ENCODE measurements around the gene ESRP2. TPM values are rescaled to one million over a fixed set of nuclear protein-coding genes. Genes with fewer than 3 reads are reported as not detected.

Gene ESRP2
- total RNA-seq, 4 donors from 2014 or later, result 0.11 to 0.51 (median 0.13) TPM; not detected in 1

- TF ChIP-seq POLR2A (IDR thresholded peaks at IDR 0.05) (no peak), CTCF (IDR thresholded peaks at IDR 0.05 in 4 of 5, conservative IDR thresholded peaks at IDR 0.05 in 1 of 5) (no peak)
- intact Hi-C loops (cut with DNase I; ENCODE audit: low total_unique reads) (no loop called here), in situ Hi-C loops (cut with MboI; ENCODE audit: low sequenced_read_pairs in 4 of 4) (loop anchor here in 1 of 4 donors (25.0 kb wide), 1 partner anchor 426 kb away; the partner anchor contains the start of genes RANBP10 and TSNAXIP1)
- ATAC-seq, result peak in 1 of 2 donors; percentile 27
- peak overlapping the region; percentile 64 to 71 (median 68) for H3K4me3 ChIP-seq
- H3K27me3 ChIP-seq, result no peaks in the 10 kb centered on the region
- H3K36me3 ChIP-seq, result no peaks in the 10 kb centered on the region
- no peak for DNase-seq
- no peaks in the 10 kb centered on the region for H3K9me3 ChIP-seq
- peak overlapping the region; percentile 79 to 94 (median 88) for H3K27ac ChIP-seq
- H3K4me1 ChIP-seq, result peaks cover 16 to 26% of the 10 kb centered on the region in 2 donors
These were observed 2.1 kb upstream of the ESRP2 start for GRCh38 chr16:68238029-68238345.

- Histone ChIP-seq H3K27me3 (no peaks in the 10 kb centered on the region), H3K27ac (peak overlapping the region; percentile 79 to 94 (median 88)), H3K36me3 (no peaks in the 10 kb centered on the region), H3K4me1 (peaks cover 16 to 26% of the 10 kb centered on the region in 2 donors), H3K4me3 (peak overlapping the region; percentile 64 to 71 (median 68)), H3K9me3 (no peaks in the 10 kb centered on the region)
- DNase-seq (peak; percentile 95 to 96), ATAC-seq (peak; percentile 78 to 82)
- TF ChIP-seq CTCF (IDR thresholded peaks at IDR 0.05 in 4 of 5, conservative IDR thresholded peaks at IDR 0.05 in 1 of 5), result peak in 1 of 5 experiments; percentile 9
- peak; percentile 59 to 76 for TF ChIP-seq POLR2A (IDR thresholded peaks at IDR 0.05)
- intact Hi-C loops (cut with DNase I; ENCODE audit: low total_unique reads), result no loop called here
- in situ Hi-C loops (cut with MboI; ENCODE audit: low sequenced_read_pairs in 4 of 4), result loop anchor here in 1 of 4 donors (25.0 kb wide), 1 partner anchor 425 kb away; the partner anchor contains the start of genes RANBP10 and TSNAXIP1
These were observed 1.5 kb upstream of the ESRP2 start for GRCh38 chr16:68237243-68238028.

GRCh38 chr16:68236826-68237242 lies 907 bp upstream of the ESRP2 start:
- no peaks in the 10 kb centered on the region for H3K27me3 ChIP-seq
- H3K4me3 ChIP-seq, result peak overlapping the region; percentile 64 to 71 (median 68)
- no peaks in the 10 kb centered on the region for H3K9me3 ChIP-seq
- H3K36me3 ChIP-seq, result no peaks in the 10 kb centered on the region
- peak overlapping the region; percentile 79 to 94 (median 88) for H3K27ac ChIP-seq
- peak; percentile 1 to 5 for ATAC-seq
- in situ Hi-C loops (cut with MboI; ENCODE audit: low sequenced_read_pairs in 4 of 4) (loop anchor here in 1 of 4 donors (25.0 kb wide), 1 partner anchor 425 kb away; the partner anchor contains the start of genes RANBP10 and TSNAXIP1), intact Hi-C loops (cut with DNase I; ENCODE audit: low total_unique reads) (no loop called here)
- peaks cover 16 to 26% of the 10 kb centered on the region in 2 donors for H3K4me1 ChIP-seq
- no peak for TF ChIP-seq POLR2A (IDR thresholded peaks at IDR 0.05)
- TF ChIP-seq CTCF (IDR thresholded peaks at IDR 0.05 in 4 of 5, conservative IDR thresholded peaks at IDR 0.05 in 1 of 5), result no peak
- DNase-seq, result no peak

GRCh38 chr16:68236137-68236825 lies 354 bp upstream of the ESRP2 start:
- TF ChIP-seq POLR2A (IDR thresholded peaks at IDR 0.05) (no peak), CTCF (IDR thresholded peaks at IDR 0.05 in 4 of 5, conservative IDR thresholded peaks at IDR 0.05 in 1 of 5) (no peak)
- Histone ChIP-seq H3K4me3 (peak overlapping the region in 2 of 4 donors; percentile 35 to 64), H3K27ac (peak overlapping the region; percentile 79 to 94 (median 88)), H3K36me3 (no peaks in the 10 kb centered on the region), H3K27me3 (no peaks in the 10 kb centered on the region), H3K9me3 (no peaks in the 10 kb centered on the region), H3K4me1 (peaks cover 16 to 26% of the 10 kb centered on the region in 2 donors)
- in situ Hi-C loops (cut with MboI; ENCODE audit: low sequenced_read_pairs in 4 of 4) (loop anchor here in 1 of 4 donors (25.0 kb wide), 1 partner anchor 424 kb away; the partner anchor contains the start of genes RANBP10 and TSNAXIP1), intact Hi-C loops (cut with DNase I; ENCODE audit: low total_unique reads) (no loop called here)
- DNase-seq (peak in 1 of 2 donors; percentile 37), ATAC-seq (no peak)
